H1 (cell line): ENCODE data around the gene SLC15A3. TPM values are rescaled to one million over a fixed set of nuclear protein-coding genes. Genes with fewer than 3 reads are reported as not detected.

Experiments
- CTCF ChIP-seq, 3 experiments: IDR thresholded peaks; 1 replicate in 2 of 3; 2 replicates in 1 of 3; pipeline versions ENCODE4 v1.5.1 to v1.6.1; 2011; ENCODE audit warnings: low read length in 3 of 3, mild to moderate bottlenecking in 3 of 3, inconsistent platforms in 2 of 3, low read depth in 1 of 3, moderate library complexity in 1 of 3; ENCODE audit not compliant: insufficient read depth in 1 of 3; ENCODE audit errors: control extremely low read depth in 1 of 3
- MAFK ChIP-seq: IDR thresholded peaks from 2 replicates; pipeline ENCODE4 v1.6.1; 2012; ENCODE audit warnings: low read depth, mild to moderate bottlenecking, improper control_type of control experiment, low read length
- RAD21 ChIP-seq, 2 experiments: IDR thresholded peaks in 1 of 2; conservative IDR thresholded peaks in 1 of 2; 2 replicates each; pipeline ENCODE4 v1.6.1; 2011; ENCODE audit warnings: low read depth in 2 of 2, low read length in 2 of 2, improper control_type of control experiment in 1 of 2, inconsistent platforms in 1 of 2, mild to moderate bottlenecking in 1 of 2, moderate library complexity in 1 of 2
- polyA plus RNA-seq, 7 experiments: library from polyadenylated mRNA; depleted of rRNA in 3 of 7; stranded (reverse) in 5 of 7; unstranded in 2 of 7; fragments of >200 nt in 5 of 7; fragments of 200-250 nt in 2 of 7; gene quantifications; 1 replicate in 5 of 7; 2 replicates in 1 of 7; 4 replicates in 1 of 7; pipeline versions ENCODE4 v1.2.1 to v1.2.3, GENCODE V29; 2011 to 2013; ENCODE audit warnings: missing spikeins in 2 of 7, mixed read lengths in 2 of 7
- total RNA-seq: library from RNA; stranded (reverse); fragmentation: NEBNext Ultra II Directional; extraction: Animal tissue kit (Norgen Biotek cat#: 25700); gene quantifications from 2 replicates; pipeline ENCODE4 v1.2.1, GENCODE V29; 2021

SLC15A3 gene
- total and polyA plus RNA-seq, 2 of the 8 experiments (the other 6 are each of a cell fraction or from before 2014, with no cell fraction given) = 25.8 to 31.0 TPM

DNA sequence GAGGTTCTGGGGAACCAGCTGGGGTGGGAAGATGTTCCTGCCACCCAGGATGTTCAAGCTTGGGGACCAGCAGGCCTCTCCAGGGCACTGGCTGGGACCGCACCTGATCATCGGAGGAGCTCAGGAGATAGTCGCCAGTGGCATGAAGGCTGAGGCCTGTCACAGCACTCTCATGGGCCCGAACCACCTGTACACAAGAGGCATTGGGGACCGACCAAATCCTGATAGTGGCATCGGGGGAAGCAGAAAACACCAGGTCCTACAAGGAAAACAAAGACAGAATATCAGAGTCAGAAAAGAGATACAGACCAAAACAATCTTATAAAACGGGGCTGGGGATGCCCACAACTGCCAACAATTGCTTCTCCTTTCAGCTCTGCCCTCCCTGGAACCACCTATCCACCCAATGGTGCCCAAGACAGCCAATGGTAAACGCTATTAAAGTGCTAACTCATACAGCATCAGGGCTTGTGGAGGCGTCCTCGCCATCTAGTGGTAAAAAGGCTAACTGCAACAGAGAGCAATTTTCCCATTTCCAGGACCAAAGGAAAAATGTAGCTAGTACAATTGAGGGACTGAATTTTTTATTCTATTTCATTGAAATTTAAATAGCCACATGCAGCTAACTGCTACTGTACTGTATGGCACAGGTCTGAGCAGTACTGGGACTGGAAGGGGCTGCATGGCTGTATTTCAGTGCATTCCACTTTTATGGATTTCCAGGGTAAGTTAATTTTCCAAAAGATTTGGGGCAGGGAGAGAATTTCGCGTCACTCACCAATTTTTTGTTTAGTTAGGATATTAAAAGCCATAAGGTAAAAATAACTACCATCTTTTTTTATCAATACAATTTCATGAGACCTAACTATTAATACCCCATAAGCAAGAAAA is 52.7 kb downstream of the SLC15A3 start (continued):
- TF ChIP-seq RAD21 (IDR thresholded peaks at IDR 0.05 in 1 of 2, conservative IDR thresholded peaks at IDR 0.05 in 1 of 2; ENCODE audit: low read depth in 2 of 2, low read length in 2 of 2) (peak; percentile 57 to 68), MAFK (peak; percentile 82), CTCF (IDR thresholded peaks at IDR 0.05; ENCODE audit: control extremely low read depth in 1 of 3, insufficient read depth in 1 of 3, low read depth in 1 of 3, low read length in 3 of 3) (peak; percentile 21 to 91 (median 74))
